Measurements from ENCODE around the gene NLRP3. TPM values are rescaled to one million over a fixed set of nuclear protein-coding genes. Genes with fewer than 3 reads are reported as not detected.

NLRP3 gene
- polyA plus RNA-seq, 1 of the 3 experiments (the other 2 are of a cell fraction), result 0.87 TPM

DNA sequence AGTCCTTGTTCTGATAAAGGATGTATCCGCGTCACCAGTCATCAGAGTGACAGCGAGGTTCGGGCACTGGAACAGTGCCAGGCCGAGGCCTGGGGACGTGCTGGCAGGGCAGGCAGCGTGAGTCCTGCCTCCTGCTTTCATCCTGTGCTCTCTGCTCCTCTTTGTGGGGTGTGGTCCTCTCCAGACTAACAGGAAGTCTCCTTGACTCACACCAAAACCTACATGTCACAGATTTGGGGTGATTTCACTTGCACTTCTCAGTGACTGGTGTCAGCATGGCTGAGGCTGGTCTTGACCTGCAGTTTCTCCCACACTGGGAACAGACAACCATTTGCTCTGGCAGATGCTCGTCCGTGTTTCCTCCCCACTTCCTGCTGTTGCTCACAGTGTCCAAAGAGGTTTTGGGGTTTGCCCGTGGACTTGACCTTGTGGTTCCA is 8.8 kb upstream of the NLRP3 start:
- Histone ChIP-seq H3K4me2 (no peak overlapping the region), H2AFZ (ENCODE audit: low read depth) (no peak overlapping the region), H3K9ac (no peak overlapping the region), H3K9me3 (no peaks in the 10 kb centered on the region), H4K20me1 (ENCODE audit: insufficient read depth) (no peaks in the 10 kb centered on the region), H3K27me3 (ENCODE audit: insufficient read depth) (no peaks in the 10 kb centered on the region), H3K79me2 (ENCODE audit: insufficient read depth) (no peaks in the 10 kb centered on the region), H3K36me3 (replicated peaks in 1 of 2; ENCODE audit: control insufficient read depth in 1 of 2, insufficient read depth in 2 of 2, low read length in 1 of 2) (no peaks in the 10 kb centered on the region), H3K4me3 (ENCODE audit: low read depth in 2 of 2, low read length in 1 of 2) (no peak overlapping the region), H3K27ac (ENCODE audit: low read depth in 2 of 2, low read length in 1 of 2) (no peak overlapping the region), H3K9me2 (no peaks in the 10 kb centered on the region), H3F3A (replicated peaks; ENCODE audit: insufficient read depth) (peaks cover 5% of the 10 kb centered on the region), H3K4me1 (ENCODE audit: control insufficient read depth in 1 of 2, insufficient read depth in 2 of 2, low read depth in 1 of 2, low read length in 1 of 2) (no peaks in the 10 kb centered on the region)
- WGBS (ENCODE audit: low lambda C conversion rate), result 56% methylated on average over 10 of the region's 10 CpGs
- ChIA-PET CTCF (no interaction called here), POLR2A (no interaction called here)
- no peak for DNase-seq
- TF ChIP-seq, protein P1, sequence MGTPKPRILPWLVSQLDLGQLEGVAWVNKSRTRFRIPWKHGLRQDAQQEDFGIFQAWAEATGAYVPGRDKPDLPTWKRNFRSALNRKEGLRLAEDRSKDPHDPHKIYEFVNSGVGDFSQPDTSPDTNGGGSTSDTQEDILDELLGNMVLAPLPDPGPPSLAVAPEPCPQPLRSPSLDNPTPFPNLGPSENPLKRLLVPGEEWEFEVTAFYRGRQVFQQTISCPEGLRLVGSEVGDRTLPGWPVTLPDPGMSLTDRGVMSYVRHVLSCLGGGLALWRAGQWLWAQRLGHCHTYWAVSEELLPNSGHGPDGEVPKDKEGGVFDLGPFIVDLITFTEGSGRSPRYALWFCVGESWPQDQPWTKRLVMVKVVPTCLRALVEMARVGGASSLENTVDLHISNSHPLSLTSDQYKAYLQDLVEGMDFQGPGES (IDR thresholded peaks at IDR 0.05; ENCODE audit: low read depth, low read length), result no peak
- TF ChIP-seq FOSL2 (IDR thresholded peaks at IDR 0.05; ENCODE audit: borderline replicate concordance, low read depth) (no peak), CHD2 (IDR thresholded peaks at IDR 0.05; ENCODE audit: low read length, partially characterized antibody) (no peak), NRF1 (IDR thresholded peaks at IDR 0.05; ENCODE audit: low read depth, low read length) (no peak), USF1 (IDR thresholded peaks at IDR 0.05; ENCODE audit: borderline replicate concordance, low read depth) (no peak), RAD21 (IDR thresholded peaks at IDR 0.05; ENCODE audit: low read length) (no peak)

DNA sequence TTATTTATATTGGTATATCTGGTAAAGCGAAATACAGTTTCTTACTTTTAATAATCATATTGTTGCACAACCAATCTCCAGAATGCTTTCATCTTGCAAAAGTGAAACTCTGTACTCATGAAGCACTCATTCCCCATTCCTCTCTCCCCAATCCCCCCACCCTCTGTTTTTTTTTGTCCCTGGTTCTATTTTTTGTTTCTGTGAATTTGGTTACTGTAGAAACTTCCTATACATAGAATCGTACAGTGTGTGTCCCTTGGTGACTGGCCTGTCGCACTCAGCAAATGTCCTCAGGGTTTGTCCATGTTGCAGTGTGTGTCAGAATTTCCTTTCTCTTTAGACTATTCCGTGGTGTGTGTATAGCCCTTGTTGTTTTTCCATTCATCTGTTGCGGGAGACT is 7.9 kb upstream of the NLRP3 start:
- H3F3A ChIP-seq (replicated peaks; ENCODE audit: insufficient read depth), result peaks cover 5% of the 10 kb centered on the region
- DNase-seq, result no peak
- H3K36me3 ChIP-seq (replicated peaks in 1 of 2; ENCODE audit: control insufficient read depth in 1 of 2, insufficient read depth in 2 of 2, low read length in 1 of 2), result no peaks in the 10 kb centered on the region
- H3K4me1 ChIP-seq (ENCODE audit: control insufficient read depth in 1 of 2, insufficient read depth in 2 of 2, low read depth in 1 of 2, low read length in 1 of 2), result no peaks in the 10 kb centered on the region
- WGBS (ENCODE audit: low lambda C conversion rate), result 25% methylated on average over 5 of the region's 5 CpGs
- H2AFZ ChIP-seq (ENCODE audit: low read depth), result no peak overlapping the region
- no peak overlapping the region for H3K4me3 ChIP-seq (ENCODE audit: low read depth in 2 of 2, low read length in 1 of 2)
- ChIA-PET POLR2A (no interaction called here), CTCF (interaction anchor here (1.4 kb wide), 1 partner anchor 18 kb away, joined by 4 read pairs; no protein-coding TSS in a partner anchor)
- no peaks in the 10 kb centered on the region for H3K79me2 ChIP-seq (ENCODE audit: insufficient read depth)
- no peak for TF ChIP-seq FOSL2 (IDR thresholded peaks at IDR 0.05; ENCODE audit: borderline replicate concordance, low read depth)
- no peak for TF ChIP-seq MAX (IDR thresholded peaks at IDR 0.05; ENCODE audit: low read depth)
- TF ChIP-seq, protein P2, sequence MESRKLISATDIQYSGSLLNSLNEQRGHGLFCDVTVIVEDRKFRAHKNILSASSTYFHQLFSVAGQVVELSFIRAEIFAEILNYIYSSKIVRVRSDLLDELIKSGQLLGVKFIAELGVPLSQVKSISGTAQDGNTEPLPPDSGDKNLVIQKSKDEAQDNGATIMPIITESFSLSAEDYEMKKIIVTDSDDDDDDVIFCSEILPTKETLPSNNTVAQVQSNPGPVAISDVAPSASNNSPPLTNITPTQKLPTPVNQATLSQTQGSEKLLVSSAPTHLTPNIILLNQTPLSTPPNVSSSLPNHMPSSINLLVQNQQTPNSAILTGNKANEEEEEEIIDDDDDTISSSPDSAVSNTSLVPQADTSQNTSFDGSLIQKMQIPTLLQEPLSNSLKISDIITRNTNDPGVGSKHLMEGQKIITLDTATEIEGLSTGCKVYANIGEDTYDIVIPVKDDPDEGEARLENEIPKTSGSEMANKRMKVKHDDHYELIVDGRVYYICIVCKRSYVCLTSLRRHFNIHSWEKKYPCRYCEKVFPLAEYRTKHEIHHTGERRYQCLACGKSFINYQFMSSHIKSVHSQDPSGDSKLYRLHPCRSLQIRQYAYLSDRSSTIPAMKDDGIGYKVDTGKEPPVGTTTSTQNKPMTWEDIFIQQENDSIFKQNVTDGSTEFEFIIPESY (IDR thresholded peaks at IDR 0.05; ENCODE audit: borderline replicate concordance, low read depth), result no peak
- TF ChIP-seq TAF1 (IDR thresholded peaks at IDR 0.05; ENCODE audit: borderline replicate concordance, low read depth, low read length), result no peak
- no peak for TF ChIP-seq EZH2phosphoT487 (IDR thresholded peaks at IDR 0.05; ENCODE audit: borderline replicate concordance, low read depth)
- H3K27me3 ChIP-seq (ENCODE audit: insufficient read depth), result no peaks in the 10 kb centered on the region
- no peak overlapping the region for H3K27ac ChIP-seq (ENCODE audit: low read depth in 2 of 2, low read length in 1 of 2)
- H4K20me1 ChIP-seq (ENCODE audit: insufficient read depth), result no peaks in the 10 kb centered on the region
- no peak overlapping the region for H3K9ac ChIP-seq
- H3K9me3 ChIP-seq, result no peaks in the 10 kb centered on the region
- no peaks in the 10 kb centered on the region for H3K9me2 ChIP-seq
- H3K4me2 ChIP-seq, result no peak overlapping the region; the same call in 1 of the 2 replicates

All from SK-N-SH (cell line).